PC-9 (cell line): ENCODE measurements around the gene LSM6.

ENCODE experiments used
- EZH2 ChIP-seq: fragments of 200-600 bp; sonication (generic); IDR thresholded peaks from 2 replicates; pipeline ENCODE4 v1.8.0; 2017; ENCODE audit warnings: antibody characterized with exemption, low read depth
- TF ChIP-seq, protein P1 (sequence below): fragments of 200-600 bp; sonication (generic); conservative IDR thresholded peaks from 2 replicates; pipeline ENCODE4 v1.6.1; 2017; ENCODE audit warnings: mixed run types, antibody characterized with exemption, mild to moderate bottlenecking, moderate library complexity

- no peak for TF ChIP-seq EZH2
- TF ChIP-seq, protein P1, sequence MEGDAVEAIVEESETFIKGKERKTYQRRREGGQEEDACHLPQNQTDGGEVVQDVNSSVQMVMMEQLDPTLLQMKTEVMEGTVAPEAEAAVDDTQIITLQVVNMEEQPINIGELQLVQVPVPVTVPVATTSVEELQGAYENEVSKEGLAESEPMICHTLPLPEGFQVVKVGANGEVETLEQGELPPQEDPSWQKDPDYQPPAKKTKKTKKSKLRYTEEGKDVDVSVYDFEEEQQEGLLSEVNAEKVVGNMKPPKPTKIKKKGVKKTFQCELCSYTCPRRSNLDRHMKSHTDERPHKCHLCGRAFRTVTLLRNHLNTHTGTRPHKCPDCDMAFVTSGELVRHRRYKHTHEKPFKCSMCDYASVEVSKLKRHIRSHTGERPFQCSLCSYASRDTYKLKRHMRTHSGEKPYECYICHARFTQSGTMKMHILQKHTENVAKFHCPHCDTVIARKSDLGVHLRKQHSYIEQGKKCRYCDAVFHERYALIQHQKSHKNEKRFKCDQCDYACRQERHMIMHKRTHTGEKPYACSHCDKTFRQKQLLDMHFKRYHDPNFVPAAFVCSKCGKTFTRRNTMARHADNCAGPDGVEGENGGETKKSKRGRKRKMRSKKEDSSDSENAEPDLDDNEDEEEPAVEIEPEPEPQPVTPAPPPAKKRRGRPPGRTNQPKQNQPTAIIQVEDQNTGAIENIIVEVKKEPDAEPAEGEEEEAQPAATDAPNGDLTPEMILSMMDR, result no peak
These were observed 1.4 kb downstream of the LSM6 start for GRCh38 chr4:146176891-146177290.
